NB4 (cell line): ENCODE results near the gene PNRC1.

Experiments used
- MYC ChIP-seq: IDR thresholded peaks from 2 replicates; pipeline ENCODE4 v1.6.1; 2011; ENCODE audit warnings: low read depth, low read length
- POLR2A ChIP-seq: IDR thresholded peaks from 2 replicates; pipeline ENCODE4 v1.6.1; 2011; ENCODE audit warnings: mild to moderate bottlenecking; ENCODE audit not compliant: insufficient read length; ENCODE audit errors: extremely low read depth
- TF ChIP-seq, protein P1 (sequence below): IDR thresholded peaks from one replicate; pipeline ENCODE4 v1.5.1; 2012; ENCODE audit warnings: low read depth, low read length
- TF ChIP-seq, protein P2 (sequence below): IDR thresholded peaks from 2 replicates; pipeline ENCODE4 v1.6.1; 2011; ENCODE audit warnings: low read depth, low read length

DNA sequence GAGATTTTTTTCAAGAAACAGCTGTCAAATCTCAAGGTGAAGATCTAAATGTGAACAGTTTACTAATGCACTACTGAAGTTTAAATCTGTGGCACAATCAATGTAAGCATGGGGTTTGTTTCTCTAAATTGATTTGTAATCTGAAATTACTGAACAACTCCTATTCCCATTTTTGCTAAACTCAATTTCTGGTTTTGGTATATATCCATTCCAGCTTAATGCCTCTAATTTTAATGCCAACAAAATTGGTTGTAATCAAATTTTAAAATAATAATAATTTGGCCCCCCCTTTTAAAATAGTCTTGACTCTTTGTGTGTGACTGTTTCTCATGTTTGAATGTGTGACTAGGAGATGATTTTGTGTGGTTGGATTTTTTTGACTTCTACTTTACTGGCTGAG is 4.0 kb downstream of the PNRC1 start:
- TF ChIP-seq, protein P1, sequence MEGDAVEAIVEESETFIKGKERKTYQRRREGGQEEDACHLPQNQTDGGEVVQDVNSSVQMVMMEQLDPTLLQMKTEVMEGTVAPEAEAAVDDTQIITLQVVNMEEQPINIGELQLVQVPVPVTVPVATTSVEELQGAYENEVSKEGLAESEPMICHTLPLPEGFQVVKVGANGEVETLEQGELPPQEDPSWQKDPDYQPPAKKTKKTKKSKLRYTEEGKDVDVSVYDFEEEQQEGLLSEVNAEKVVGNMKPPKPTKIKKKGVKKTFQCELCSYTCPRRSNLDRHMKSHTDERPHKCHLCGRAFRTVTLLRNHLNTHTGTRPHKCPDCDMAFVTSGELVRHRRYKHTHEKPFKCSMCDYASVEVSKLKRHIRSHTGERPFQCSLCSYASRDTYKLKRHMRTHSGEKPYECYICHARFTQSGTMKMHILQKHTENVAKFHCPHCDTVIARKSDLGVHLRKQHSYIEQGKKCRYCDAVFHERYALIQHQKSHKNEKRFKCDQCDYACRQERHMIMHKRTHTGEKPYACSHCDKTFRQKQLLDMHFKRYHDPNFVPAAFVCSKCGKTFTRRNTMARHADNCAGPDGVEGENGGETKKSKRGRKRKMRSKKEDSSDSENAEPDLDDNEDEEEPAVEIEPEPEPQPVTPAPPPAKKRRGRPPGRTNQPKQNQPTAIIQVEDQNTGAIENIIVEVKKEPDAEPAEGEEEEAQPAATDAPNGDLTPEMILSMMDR = no peak
- TF ChIP-seq, protein P2, sequence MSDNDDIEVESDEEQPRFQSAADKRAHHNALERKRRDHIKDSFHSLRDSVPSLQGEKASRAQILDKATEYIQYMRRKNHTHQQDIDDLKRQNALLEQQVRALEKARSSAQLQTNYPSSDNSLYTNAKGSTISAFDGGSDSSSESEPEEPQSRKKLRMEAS = no peak
- no peak for TF ChIP-seq MYC
- no peak for TF ChIP-seq POLR2A
